HL-60 (cell line): Measurements from ENCODE around the gene DAPP1.

Experiments used
- GABPA ChIP-seq: IDR thresholded peaks from 2 replicates; pipeline ENCODE4 v1.6.1; 2012; ENCODE audit warnings: low read depth
- POLR2AphosphoS5 ChIP-seq: IDR thresholded peaks from 2 replicates; pipeline ENCODE4 v1.6.1; 2012; ENCODE audit warnings: low read depth
- SPI1 ChIP-seq: IDR thresholded peaks from 2 replicates; pipeline ENCODE4 v1.6.1; 2012; ENCODE audit warnings: low read depth, mild to moderate bottlenecking, borderline replicate concordance
- TF ChIP-seq, protein P1 (sequence below): IDR thresholded peaks from one replicate; pipeline ENCODE4 v1.5.1; 2011; ENCODE audit warnings: low read length, control low read depth, inconsistent platforms; ENCODE audit not compliant: insufficient read depth
- TF ChIP-seq, protein P2 (sequence below): IDR thresholded peaks from 2 replicates; pipeline ENCODE4 v1.6.1; 2012; ENCODE audit warnings: low read depth; ENCODE audit not compliant: insufficient replicate concordance

DNA sequence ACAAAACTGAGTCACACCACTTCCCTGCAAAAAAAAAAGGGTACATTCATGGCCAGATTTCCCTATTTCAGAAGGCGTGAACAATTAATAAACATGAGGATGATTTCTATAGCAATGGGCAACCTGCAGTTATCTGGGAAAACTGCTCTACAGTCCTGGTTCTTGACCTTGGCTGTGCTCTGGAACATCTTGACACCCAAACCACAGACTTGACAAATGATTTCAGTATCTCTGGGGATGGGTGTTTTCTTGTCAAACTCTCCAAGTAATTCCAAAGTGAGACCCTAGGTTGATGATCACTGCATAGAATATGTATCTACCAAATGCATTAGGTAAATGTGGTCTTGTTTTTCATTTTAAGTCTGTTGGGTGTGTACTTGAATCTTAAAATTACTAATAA is 2.0 kb downstream of the DAPP1 start:
- TF ChIP-seq, protein P1, sequence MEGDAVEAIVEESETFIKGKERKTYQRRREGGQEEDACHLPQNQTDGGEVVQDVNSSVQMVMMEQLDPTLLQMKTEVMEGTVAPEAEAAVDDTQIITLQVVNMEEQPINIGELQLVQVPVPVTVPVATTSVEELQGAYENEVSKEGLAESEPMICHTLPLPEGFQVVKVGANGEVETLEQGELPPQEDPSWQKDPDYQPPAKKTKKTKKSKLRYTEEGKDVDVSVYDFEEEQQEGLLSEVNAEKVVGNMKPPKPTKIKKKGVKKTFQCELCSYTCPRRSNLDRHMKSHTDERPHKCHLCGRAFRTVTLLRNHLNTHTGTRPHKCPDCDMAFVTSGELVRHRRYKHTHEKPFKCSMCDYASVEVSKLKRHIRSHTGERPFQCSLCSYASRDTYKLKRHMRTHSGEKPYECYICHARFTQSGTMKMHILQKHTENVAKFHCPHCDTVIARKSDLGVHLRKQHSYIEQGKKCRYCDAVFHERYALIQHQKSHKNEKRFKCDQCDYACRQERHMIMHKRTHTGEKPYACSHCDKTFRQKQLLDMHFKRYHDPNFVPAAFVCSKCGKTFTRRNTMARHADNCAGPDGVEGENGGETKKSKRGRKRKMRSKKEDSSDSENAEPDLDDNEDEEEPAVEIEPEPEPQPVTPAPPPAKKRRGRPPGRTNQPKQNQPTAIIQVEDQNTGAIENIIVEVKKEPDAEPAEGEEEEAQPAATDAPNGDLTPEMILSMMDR, result no peak
- TF ChIP-seq POLR2AphosphoS5 (no peak), SPI1 (no peak), GABPA (no peak)
- TF ChIP-seq, protein P2, sequence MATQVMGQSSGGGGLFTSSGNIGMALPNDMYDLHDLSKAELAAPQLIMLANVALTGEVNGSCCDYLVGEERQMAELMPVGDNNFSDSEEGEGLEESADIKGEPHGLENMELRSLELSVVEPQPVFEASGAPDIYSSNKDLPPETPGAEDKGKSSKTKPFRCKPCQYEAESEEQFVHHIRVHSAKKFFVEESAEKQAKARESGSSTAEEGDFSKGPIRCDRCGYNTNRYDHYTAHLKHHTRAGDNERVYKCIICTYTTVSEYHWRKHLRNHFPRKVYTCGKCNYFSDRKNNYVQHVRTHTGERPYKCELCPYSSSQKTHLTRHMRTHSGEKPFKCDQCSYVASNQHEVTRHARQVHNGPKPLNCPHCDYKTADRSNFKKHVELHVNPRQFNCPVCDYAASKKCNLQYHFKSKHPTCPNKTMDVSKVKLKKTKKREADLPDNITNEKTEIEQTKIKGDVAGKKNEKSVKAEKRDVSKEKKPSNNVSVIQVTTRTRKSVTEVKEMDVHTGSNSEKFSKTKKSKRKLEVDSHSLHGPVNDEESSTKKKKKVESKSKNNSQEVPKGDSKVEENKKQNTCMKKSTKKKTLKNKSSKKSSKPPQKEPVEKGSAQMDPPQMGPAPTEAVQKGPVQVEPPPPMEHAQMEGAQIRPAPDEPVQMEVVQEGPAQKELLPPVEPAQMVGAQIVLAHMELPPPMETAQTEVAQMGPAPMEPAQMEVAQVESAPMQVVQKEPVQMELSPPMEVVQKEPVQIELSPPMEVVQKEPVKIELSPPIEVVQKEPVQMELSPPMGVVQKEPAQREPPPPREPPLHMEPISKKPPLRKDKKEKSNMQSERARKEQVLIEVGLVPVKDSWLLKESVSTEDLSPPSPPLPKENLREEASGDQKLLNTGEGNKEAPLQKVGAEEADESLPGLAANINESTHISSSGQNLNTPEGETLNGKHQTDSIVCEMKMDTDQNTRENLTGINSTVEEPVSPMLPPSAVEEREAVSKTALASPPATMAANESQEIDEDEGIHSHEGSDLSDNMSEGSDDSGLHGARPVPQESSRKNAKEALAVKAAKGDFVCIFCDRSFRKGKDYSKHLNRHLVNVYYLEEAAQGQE, result no peak
